Skeletal muscle satellite cell (primary cell): ENCODE results near the gene C4BPB.

Source experiments
- H3K27me3 ChIP-seq: 2 replicates; pipeline ENCODE4 v1.7.0; 2013; ENCODE audit warnings: low read length; ENCODE audit not compliant: control insufficient read depth, insufficient read depth
- H3K36me3 ChIP-seq: 2 replicates; pipeline ENCODE4 v1.7.0; 2013; ENCODE audit warnings: mild to moderate bottlenecking, control low read depth, low read length; ENCODE audit not compliant: insufficient read depth
- H3K4me1 ChIP-seq: 2 replicates; pipeline ENCODE4 v1.7.0; 2013; ENCODE audit warnings: low read length; ENCODE audit not compliant: control insufficient read depth, insufficient read depth
- H3K4me2 ChIP-seq: 2 replicates; pipeline ENCODE4 v1.7.0; 2013; ENCODE audit warnings: mild to moderate bottlenecking, low read length
- H3K4me3 ChIP-seq: 2 replicates; pipeline ENCODE4 v1.7.0; 2013; ENCODE audit warnings: low read length
- H3K9ac ChIP-seq: 2 replicates; pipeline ENCODE4 v1.7.0; 2013; ENCODE audit warnings: mild to moderate bottlenecking, low read depth, low read length, moderate library complexity
- H3K9me3 ChIP-seq: replicated peaks from 2 replicates; pipeline ENCODE4 v1.7.0; 2013; ENCODE audit warnings: mild to moderate bottlenecking, control low read depth, low read length

The C4BPB gene

GRCh38 chr1:207063014-207063413 lies 25.6 kb upstream of the C4BPB start:
- Histone ChIP-seq H3K4me1 (no peaks in the 10 kb centered on the region), H3K9ac (no peak overlapping the region), H3K9me3 (no peaks in the 10 kb centered on the region), H3K4me3 (no peak overlapping the region), H3K27me3 (no peaks in the 10 kb centered on the region), H3K4me2 (no peak overlapping the region), H3K36me3 (no peaks in the 10 kb centered on the region)

- Histone ChIP-seq H3K36me3 (no peaks in the 10 kb centered on the region), H3K4me2 (no peak overlapping the region), H3K4me3 (no peak overlapping the region), H3K4me1 (no peaks in the 10 kb centered on the region), H3K27me3 (no peaks in the 10 kb centered on the region), H3K9ac (no peak overlapping the region), H3K9me3 (no peaks in the 10 kb centered on the region)
Measured at GRCh38 chr1:207064561-207064960, 24.1 kb upstream of the C4BPB start.

DNA sequence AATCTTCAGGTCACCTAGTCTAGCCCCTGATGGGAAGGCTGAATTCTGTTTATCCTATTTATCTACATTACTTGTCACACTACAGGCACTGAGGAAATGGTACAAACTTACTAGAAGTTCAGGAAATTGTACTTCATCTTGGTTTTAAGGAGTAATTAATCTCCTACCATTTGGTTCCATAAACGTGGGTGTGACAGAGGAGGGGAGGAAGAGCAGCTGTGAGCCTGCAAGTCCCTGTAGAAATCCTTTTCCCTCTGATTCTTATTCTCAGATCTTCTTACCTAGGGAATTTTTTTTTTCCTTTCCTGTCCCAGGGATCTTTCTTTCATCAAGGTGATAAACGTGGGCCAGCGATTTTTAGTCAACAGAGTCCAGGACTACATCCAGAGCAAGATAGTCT lies 21.5 kb upstream of the C4BPB start:
- Histone ChIP-seq H3K9me3 (no peaks in the 10 kb centered on the region), H3K36me3 (no peaks in the 10 kb centered on the region), H3K27me3 (no peaks in the 10 kb centered on the region), H3K9ac (no peak overlapping the region), H3K4me3 (no peak overlapping the region), H3K4me1 (no peaks in the 10 kb centered on the region), H3K4me2 (no peak overlapping the region)

DNA sequence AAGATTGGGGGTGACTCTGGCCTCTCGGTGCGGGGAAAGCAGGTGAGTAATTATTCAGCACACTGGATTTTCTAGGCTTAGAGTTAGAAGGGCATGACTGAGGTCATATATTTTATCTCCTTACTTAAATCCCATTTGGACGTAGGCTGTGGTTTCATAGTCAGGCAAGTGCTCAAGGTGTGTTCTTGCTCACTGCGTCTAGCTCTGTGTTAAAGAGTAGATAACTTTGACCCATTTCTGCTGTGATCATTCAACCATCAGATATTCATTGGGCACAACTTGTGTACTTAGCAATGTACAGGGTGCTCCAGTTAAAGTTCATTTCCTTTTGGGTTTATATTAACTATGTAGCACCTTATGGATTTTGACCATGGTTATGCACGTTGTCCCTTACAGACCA lies 21.0 kb upstream of the C4BPB start:
- H3K9me3 ChIP-seq: no peaks in the 10 kb centered on the region
- H3K4me3 ChIP-seq: no peak overlapping the region
- no peak overlapping the region for H3K9ac ChIP-seq
- no peak overlapping the region for H3K4me2 ChIP-seq
- H3K36me3 ChIP-seq: no peaks in the 10 kb centered on the region
- no peaks in the 10 kb centered on the region for H3K4me1 ChIP-seq
- H3K27me3 ChIP-seq: no peaks in the 10 kb centered on the region

- H3K9ac ChIP-seq: no peak overlapping the region
- H3K9me3 ChIP-seq: no peaks in the 10 kb centered on the region
- H3K27me3 ChIP-seq: no peaks in the 10 kb centered on the region
- H3K4me1 ChIP-seq: no peaks in the 10 kb centered on the region
- no peak overlapping the region for H3K4me3 ChIP-seq
- no peaks in the 10 kb centered on the region for H3K36me3 ChIP-seq
- H3K4me2 ChIP-seq: no peak overlapping the region
Measured at GRCh38 chr1:207069061-207069460, 19.6 kb upstream of the C4BPB start.

GRCh38 chr1:207069858-207070506 lies 18.7 kb upstream of the C4BPB start:
- H3K9ac ChIP-seq: no peak overlapping the region
- no peaks in the 10 kb centered on the region for H3K4me1 ChIP-seq
- no peaks in the 10 kb centered on the region for H3K9me3 ChIP-seq
- H3K4me3 ChIP-seq: no peak overlapping the region
- no peaks in the 10 kb centered on the region for H3K27me3 ChIP-seq
- no peak overlapping the region for H3K4me2 ChIP-seq
- no peaks in the 10 kb centered on the region for H3K36me3 ChIP-seq

DNA sequence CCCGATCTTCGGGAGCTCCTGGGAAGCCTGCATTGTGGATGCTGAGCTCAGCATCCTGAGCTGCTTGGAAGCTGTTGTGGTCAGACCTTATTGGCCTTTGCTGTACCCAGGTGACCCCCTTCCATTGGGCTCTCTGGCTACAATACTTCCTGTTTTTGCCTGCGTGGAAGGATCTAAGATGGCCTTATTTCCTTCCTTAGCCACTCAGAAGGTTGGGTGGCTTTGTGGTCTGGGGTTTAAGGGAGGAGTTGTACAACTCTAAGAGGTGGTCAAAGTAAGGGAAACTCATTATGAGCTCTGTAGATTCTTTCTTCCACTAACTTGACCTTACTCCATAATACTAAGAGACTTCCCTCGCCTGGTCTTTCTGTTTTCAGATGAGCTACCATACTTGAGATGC lies 17.8 kb upstream of the C4BPB start:
- H3K36me3 ChIP-seq: no peaks in the 10 kb centered on the region
- no peaks in the 10 kb centered on the region for H3K4me1 ChIP-seq
- H3K9ac ChIP-seq: no peak overlapping the region
- H3K27me3 ChIP-seq: no peaks in the 10 kb centered on the region
- H3K4me3 ChIP-seq: no peak overlapping the region
- no peak overlapping the region for H3K4me2 ChIP-seq
- no peaks in the 10 kb centered on the region for H3K9me3 ChIP-seq

- H3K4me3 ChIP-seq: no peak overlapping the region
- H3K9ac ChIP-seq: no peak overlapping the region
- no peaks in the 10 kb centered on the region for H3K27me3 ChIP-seq
- no peaks in the 10 kb centered on the region for H3K9me3 ChIP-seq
- H3K4me2 ChIP-seq: no peak overlapping the region
- H3K4me1 ChIP-seq: no peaks in the 10 kb centered on the region
- H3K36me3 ChIP-seq: no peaks in the 10 kb centered on the region
Measured at GRCh38 chr1:207071426-207071825, 17.2 kb upstream of the C4BPB start.

GRCh38 chr1:207072233-207072632 lies 16.4 kb upstream of the C4BPB start:
- Histone ChIP-seq H3K36me3 (no peaks in the 10 kb centered on the region), H3K4me2 (no peak overlapping the region), H3K4me1 (no peaks in the 10 kb centered on the region), H3K27me3 (no peaks in the 10 kb centered on the region), H3K9ac (no peak overlapping the region), H3K9me3 (no peaks in the 10 kb centered on the region), H3K4me3 (no peak overlapping the region)

DNA sequence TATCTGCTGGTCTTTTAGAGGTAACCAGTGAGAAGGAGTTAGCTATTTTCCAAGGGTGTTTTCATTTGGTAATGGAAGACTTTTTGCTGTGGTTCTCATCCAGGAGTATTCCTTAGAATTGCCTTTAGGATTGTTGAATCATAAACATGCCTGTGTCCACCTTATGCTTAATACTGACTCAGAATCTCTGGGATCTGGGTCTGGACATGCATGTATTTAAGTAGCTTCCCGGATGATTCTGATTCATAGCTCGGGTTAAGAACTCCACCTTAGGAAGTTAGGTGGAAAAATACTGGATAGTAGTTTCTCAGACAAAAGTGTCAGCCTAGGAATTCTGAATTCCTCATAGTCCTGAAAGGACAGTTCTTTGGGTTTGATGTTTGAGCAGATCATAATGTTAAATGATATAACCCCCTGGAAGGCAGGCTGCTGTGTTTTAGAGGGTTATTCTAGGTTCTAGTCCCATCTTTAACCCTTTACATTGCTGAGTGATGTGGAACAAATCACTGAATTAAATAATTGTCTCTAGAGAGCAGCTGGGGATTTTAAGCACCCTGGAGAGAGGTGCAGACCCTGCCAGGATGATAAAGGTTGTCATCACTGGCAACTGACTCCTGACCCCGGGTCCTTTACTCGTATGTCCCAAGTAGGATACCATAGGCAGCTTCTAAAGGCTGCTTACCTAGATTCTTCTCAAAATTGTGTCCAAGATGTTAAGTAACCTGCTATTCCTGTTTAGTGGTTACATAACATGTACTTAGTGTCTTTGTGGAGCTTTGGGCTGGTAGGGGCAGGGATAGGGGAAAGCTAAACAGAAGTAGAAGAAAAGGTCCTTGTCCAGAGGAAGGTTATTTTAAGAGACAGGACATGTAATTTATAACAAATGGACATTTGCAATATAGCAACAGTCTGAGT lies 14.5 kb upstream of the C4BPB start:
- H3K4me2 ChIP-seq: no peak overlapping the region
- no peak overlapping the region for H3K4me3 ChIP-seq
- H3K36me3 ChIP-seq: no peaks in the 10 kb centered on the region
- no peaks in the 10 kb centered on the region for H3K27me3 ChIP-seq
- no peak overlapping the region for H3K9ac ChIP-seq
- H3K4me1 ChIP-seq: no peaks in the 10 kb centered on the region
- H3K9me3 ChIP-seq: no peaks in the 10 kb centered on the region

DNA sequence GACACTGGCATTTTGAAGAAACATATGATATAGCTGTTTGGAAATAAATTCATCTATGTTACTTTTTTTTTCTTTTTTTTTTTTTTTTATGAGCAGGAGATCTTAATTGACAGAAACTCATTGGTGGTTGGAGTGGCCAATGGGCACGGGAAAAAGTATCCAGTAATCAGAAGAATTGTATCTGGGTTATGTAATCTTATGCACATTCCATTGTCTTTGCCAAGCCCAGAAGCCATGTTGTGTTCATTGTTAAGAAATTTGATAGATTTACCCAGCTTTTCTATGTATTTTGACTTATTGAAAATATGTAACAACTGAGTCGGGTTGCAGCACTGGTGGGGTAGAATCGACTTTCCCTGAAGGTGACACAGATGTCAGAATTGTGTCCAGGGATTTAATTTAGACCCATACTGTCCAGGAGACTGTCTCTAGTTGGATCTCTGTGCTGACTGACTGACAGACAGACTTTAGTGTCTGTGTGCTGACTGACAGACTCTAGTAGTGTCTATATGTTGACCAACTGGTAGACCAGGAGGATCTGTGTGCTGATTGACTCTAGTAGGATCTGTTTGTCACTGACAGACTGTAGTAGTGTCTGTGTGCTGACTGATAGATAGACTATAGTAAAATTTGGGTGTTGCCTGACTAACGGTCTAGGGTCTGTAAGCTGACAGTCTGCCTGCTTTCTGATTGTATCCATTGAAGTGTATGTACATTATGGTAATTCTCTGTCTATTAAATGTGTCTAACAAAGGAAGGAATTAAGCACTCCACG lies 12.3 kb upstream of the C4BPB start:
- H3K9ac ChIP-seq: no peak overlapping the region
- no peaks in the 10 kb centered on the region for H3K4me1 ChIP-seq
- no peaks in the 10 kb centered on the region for H3K9me3 ChIP-seq
- no peaks in the 10 kb centered on the region for H3K36me3 ChIP-seq
- no peaks in the 10 kb centered on the region for H3K27me3 ChIP-seq
- no peak overlapping the region for H3K4me2 ChIP-seq
- no peak overlapping the region for H3K4me3 ChIP-seq
